GM10248 (cell line): ENCODE data around the gene RPS25.
"Not testable (repeated sequence)": the region's sequence is repeated elsewhere in the genome, so short reads cannot be mapped to it uniquely, and the experiment has no call there.

ENCODE experiments used
- CTCF ChIA-PET: fragments of 300-600 bp; sonication (Branson Sonifier 250); formaldehyde crosslinking; extraction: SDS; loops from one replicate; lab custom pipeline; 2021; ENCODE audit warnings: antibody characterized with exemption; lab: Yijun Ruan, JAX
- POLR2A ChIA-PET: fragments of 350-650 bp; sonication (Branson Sonifier 250); formaldehyde crosslinking; extraction: SDS; loops from one replicate; lab custom pipeline; 2020; ENCODE audit warnings: antibody characterized with exemption; lab: Yijun Ruan, JAX
- DNase-seq: peaks from one replicate; pipeline ENCODE4 v3.0.0; 2012; ENCODE audit errors: extremely low spot score
- TF ChIP-seq, protein P1 (sequence below): IDR thresholded peaks from 2 replicates; pipeline ENCODE4 v1.5.1; 2012; ENCODE audit warnings: mild to moderate bottlenecking, low read depth; ENCODE audit errors: extremely low read depth, missing control alignments, control extremely low read depth

The RPS25 gene

DNA sequence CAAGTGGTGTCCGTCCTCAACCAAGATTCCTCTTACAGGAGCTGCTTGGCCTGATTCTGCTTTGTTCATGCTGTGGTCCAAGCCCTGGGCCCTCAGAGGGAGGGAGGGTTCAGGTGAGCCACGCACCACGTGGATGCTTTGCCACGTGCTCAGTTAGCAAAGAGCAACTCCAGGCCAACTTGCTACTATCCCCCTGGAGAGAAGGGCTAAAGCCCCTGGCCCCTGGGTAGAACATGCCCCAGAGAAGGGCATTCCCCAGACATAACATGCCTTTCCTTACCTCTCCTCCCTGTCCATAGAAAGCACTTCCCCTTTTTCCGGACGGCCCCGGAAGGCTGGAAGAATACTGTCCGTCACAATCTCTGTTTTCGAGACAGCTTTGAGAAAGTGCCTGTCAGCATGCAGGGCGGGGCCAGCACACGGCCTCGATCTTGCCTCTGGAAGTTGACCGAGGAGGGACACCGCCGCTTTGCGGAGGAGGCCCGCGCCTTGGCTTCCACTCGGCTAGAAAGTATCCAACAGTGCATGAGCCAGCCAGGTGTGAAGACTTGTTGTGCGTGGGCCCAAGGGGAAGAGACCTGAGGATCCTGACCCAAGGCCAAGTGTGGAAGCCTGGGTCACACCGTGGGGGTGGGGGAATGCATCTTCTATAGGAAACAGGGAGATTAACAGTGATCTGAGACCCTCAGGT lies 37.8 kb downstream of the RPS25 start:
- CTCF ChIA-PET, result no interaction called here
- POLR2A ChIA-PET, result no interaction called here
- TF ChIP-seq, protein P1, sequence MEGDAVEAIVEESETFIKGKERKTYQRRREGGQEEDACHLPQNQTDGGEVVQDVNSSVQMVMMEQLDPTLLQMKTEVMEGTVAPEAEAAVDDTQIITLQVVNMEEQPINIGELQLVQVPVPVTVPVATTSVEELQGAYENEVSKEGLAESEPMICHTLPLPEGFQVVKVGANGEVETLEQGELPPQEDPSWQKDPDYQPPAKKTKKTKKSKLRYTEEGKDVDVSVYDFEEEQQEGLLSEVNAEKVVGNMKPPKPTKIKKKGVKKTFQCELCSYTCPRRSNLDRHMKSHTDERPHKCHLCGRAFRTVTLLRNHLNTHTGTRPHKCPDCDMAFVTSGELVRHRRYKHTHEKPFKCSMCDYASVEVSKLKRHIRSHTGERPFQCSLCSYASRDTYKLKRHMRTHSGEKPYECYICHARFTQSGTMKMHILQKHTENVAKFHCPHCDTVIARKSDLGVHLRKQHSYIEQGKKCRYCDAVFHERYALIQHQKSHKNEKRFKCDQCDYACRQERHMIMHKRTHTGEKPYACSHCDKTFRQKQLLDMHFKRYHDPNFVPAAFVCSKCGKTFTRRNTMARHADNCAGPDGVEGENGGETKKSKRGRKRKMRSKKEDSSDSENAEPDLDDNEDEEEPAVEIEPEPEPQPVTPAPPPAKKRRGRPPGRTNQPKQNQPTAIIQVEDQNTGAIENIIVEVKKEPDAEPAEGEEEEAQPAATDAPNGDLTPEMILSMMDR, result no peak
- no peak for DNase-seq

DNA sequence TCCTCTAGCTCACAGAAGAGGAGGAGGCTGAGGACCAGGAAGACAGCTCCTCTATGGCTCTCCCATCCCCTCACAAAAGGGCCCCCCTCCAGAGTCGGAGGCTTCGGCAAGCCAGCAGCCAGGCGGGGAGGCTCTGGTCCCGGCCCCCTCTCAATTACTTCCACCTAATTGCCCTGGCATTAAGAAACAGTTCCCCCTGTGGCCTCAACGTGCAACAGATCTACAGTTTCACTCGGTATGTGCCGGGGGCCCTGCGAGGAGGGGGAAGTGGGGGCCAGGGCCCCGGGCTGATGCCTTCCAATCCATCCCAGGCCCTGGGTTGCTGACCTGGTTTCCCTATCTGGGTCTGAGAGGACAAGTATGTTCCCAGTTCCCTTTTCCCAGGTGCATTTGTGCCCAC lies 38.7 kb downstream of the RPS25 start:
- no peak for DNase-seq
- TF ChIP-seq, protein P1, result no peak
- POLR2A ChIA-PET, result no interaction called here
- CTCF ChIA-PET, result no interaction called here

DNA sequence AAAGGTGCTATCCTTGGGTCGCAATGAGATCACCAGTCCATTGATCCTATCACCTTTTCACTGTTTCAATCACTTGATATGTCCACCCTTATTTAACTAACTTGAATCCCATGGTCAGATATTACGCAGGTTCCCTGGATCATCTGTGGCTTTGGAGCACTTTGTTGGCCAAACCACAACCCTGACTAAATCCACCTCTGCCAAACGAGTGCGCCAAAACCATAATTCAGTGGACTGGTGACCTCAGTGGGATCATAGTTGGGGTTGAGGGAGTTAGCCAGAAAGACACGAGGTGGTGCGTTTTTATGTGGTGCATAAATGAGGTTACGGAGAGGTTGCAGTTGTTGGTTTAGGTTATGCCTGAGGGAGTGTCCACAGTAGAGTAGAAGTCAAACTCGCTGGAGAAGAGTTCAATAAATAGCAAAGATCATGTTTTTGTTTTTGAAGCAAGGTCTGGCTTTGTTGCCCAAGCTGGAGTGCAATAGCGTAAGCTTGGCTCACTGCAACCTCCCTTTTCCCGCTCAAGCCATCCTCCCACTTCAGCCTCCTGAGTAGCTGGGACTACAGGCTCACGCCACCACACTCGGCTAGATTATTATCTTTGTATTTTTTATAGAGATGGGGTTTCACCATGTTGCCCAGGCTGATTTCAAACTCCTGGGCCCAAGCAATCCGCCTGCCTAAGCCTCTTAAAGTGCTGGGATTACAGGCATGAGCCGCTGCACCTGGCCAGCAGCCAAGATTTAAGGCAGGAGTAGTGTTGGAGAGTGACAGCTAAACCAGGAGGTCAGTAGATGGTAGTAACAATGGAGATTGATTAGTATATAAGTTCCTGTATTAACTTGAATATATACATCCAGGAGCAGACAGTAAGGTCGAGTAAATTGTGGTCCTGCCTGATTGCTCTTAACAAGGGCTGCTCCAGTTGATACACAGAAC lies 42.1 kb downstream of the RPS25 start:
- CTCF ChIA-PET, result no interaction called here
- no peak for DNase-seq
- POLR2A ChIA-PET, result no interaction called here
- TF ChIP-seq, protein P1, result no peak

DNA sequence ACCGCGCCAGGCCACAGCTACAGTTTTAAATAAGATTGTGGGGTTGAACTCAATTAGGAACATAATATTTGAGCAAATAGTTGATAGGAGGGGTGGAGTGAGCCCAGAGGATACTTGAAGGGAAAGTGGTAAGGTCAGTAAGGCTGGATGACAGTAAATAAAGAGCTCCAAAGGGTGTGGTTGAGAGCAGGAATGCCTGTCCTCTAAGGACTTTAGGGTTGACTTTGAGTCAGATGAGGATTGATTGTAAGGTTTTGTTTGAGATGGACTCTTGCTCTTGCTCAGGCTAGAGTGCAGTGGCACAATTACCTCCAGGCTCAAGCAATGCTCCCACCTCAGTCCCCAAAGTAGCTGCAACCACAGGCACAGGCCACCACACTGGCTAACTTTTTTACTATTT lies 44.2 kb downstream of the RPS25 start:
- POLR2A ChIA-PET, result no interaction called here
- CTCF ChIA-PET, result no interaction called here
- no peak for DNase-seq
- TF ChIP-seq, protein P1, result no peak

DNA sequence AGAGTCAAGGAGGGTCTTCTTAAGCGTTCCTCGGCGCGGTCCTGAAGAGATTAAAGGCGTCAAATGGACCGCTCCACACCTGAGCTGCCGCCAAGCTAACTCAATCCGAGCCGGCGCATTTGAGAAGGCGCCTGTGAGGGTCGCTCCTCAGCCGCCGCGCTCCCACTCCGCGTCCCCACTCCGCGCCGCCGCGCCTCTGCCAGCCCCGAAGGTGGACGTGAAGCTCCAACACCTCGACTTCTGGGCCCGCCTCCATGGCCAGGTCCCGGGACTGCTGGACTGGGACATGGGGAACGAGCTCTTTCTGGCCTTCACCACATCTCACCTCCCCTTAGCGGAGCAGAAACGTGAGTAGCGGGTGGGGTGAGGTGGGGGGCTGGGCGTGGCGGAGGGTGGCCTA lies 46.5 kb downstream of the RPS25 start, which contains the start of gene FOXR1:
FOXR1 (plus strand) TSS at position 116 of the 400 bp plus-strand sequence; CDS start at position 287, 171 bp downstream.
- ChIA-PET CTCF (no interaction called here), POLR2A (interaction anchor here (0.6 kb wide), 1 partner anchor 135 kb away, joined by 3 read pairs; the partner anchor contains the start of gene C2CD2L)
- TF ChIP-seq, protein P1, result no peak
- no peak for DNase-seq

DNA sequence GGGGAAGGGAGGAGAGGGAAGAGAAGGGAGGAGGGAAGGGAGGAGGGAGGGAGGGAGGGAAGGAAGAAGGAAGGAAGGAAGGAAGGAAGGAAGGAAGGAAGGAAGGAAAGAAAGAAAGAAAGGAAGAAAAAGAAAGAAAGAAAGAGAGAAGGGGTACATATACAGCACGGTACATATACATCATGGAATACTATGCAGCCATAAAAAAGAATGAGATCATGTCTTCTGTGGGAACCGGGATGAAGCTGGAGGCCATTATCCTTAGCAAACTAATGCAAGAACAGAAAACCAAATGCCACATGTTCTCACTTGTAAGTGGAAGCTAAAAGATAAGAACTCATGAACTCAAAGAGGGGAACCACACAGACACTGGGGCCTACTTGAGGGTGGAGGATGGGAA lies 48.6 kb downstream of the RPS25 start:
- CTCF ChIA-PET, POLR2A ChIA-PET: not testable (repeated sequence)

More for the DNA sequence above, 48.6 kb downstream of the RPS25 start:
- not testable (repeated sequence) for DNase-seq
